ENCODE measurements around the gene PDE6D.

PDE6D gene

GRCh38 chr2:231706731-231707624, 74.1 kb downstream of the PDE6D start:
- peak; percentile 89 to 98 for DNase-seq (ENCODE audit: low read depth in 2 of 2)

- no peak for DNase-seq (ENCODE audit: low read depth in 2 of 2)
These were observed 77.1 kb downstream of the PDE6D start for GRCh38 chr2:231704017-231704416.

GRCh38 chr2:231701456-231702373, 79.4 kb downstream of the PDE6D start:
- no peak for DNase-seq (ENCODE audit: low read depth in 2 of 2)

- no peak for DNase-seq (ENCODE audit: low read depth in 2 of 2)
These were observed 82.1 kb downstream of the PDE6D start for GRCh38 chr2:231699006-231699405.

- no peak for DNase-seq (ENCODE audit: low read depth in 2 of 2)
These were observed 85.1 kb downstream of the PDE6D start for GRCh38 chr2:231696004-231696367.

- no peak for DNase-seq (ENCODE audit: low read depth in 2 of 2)
These were observed 87.1 kb downstream of the PDE6D start for GRCh38 chr2:231693956-231694355.

GRCh38 chr2:231692847-231693246, 88.2 kb downstream of the PDE6D start:
- no peak for DNase-seq (ENCODE audit: low read depth in 2 of 2)

- DNase-seq (ENCODE audit: low read depth in 2 of 2), result no peak
These were observed 89.8 kb downstream of the PDE6D start for GRCh38 chr2:231691251-231691772.

GRCh38 chr2:231689124-231689893, 91.8 kb downstream of the PDE6D start:
- DNase-seq (ENCODE audit: low read depth in 2 of 2), result no peak

GRCh38 chr2:231688719-231689118, 92.4 kb downstream of the PDE6D start:
- no peak for DNase-seq (ENCODE audit: low read depth in 2 of 2)

- DNase-seq (ENCODE audit: low read depth in 2 of 2), result no peak
These were observed 93.1 kb downstream of the PDE6D start for GRCh38 chr2:231687961-231688360.

GRCh38 chr2:231687133-231687852, 93.8 kb downstream of the PDE6D start:
- DNase-seq (ENCODE audit: low read depth in 2 of 2), result peak; percentile 36 to 54

- DNase-seq (ENCODE audit: low read depth in 2 of 2), result no peak
These were observed 94.6 kb downstream of the PDE6D start for GRCh38 chr2:231686192-231687100.

- DNase-seq (ENCODE audit: low read depth in 2 of 2), result no peak
These were observed 95.5 kb downstream of the PDE6D start for GRCh38 chr2:231685349-231686191.

GRCh38 chr2:231684314-231685223, 96.5 kb downstream of the PDE6D start:
- DNase-seq (ENCODE audit: low read depth in 2 of 2), result no peak

- DNase-seq (ENCODE audit: low read depth in 2 of 2), result no peak
These were observed 97.5 kb downstream of the PDE6D start for GRCh38 chr2:231683292-231684235.
